ENCODE results near the gene LRP1. TPM values are rescaled to one million over a fixed set of nuclear protein-coding genes. Genes with fewer than 3 reads are reported as not detected.

The LRP1 gene
- total RNA-seq, 2 donors from 2014 or later: 53.5 to 198 TPM

DNA sequence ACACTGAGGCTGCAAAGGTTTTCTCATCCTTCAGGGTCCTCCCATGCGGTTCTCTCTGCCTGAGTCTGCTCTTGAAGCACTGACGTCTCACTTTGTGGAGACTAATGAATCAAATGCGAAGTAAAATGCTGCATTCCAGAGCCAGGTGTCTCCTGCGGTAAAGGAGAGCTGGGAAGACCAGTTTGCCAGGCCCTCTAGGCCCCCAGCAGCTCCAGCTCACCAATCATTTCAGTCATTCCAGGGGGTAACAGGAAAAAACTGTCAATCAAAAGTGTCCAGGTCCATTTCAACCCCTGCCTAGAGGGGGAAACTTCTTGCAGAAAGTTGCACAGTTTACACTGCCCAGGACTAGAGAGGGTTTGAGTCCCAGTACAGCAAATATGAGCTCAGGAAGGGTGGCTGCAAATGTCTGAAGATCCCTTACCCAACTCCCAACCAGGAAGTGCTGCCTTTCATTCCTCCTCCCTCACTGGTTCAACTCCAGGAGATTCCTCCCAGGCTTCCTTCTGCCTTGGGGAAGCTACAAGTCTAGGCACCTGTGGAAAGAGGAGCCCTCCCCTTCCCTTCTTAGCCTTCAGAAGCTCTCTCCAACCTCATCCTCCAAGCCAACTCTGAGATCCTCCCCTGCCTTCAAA lies 85.6 kb downstream of the LRP1 start:
- WGBS: 40% methylated on average over 4 of the region's 4 CpGs
- DNase-seq (ENCODE audit: low spot score): no peak
- Histone ChIP-seq H3K4me1 (replicated peaks) (peaks cover 20% of the 10 kb centered on the region), H3K9me3 (no peaks in the 10 kb centered on the region), H3K27me3 (replicated peaks; ENCODE audit: insufficient read depth) (no peaks in the 10 kb centered on the region), H3K27ac (no peak overlapping the region), H3K36me3 (peaks cover 0 to 5% of the 10 kb centered on the region in 2 donors), H3K4me3 (no peak overlapping the region)
- intact Hi-C loops (cut with DNase I): loop anchor here (1.0 kb wide), 1 partner anchor 25 kb away; no protein-coding TSS in a partner anchor
- TF ChIP-seq POLR2AphosphoS5 (IDR thresholded peaks at IDR 0.05) (no peak), POLR2A (IDR thresholded peaks at IDR 0.05) (no peak)
- TF ChIP-seq, protein P1, sequence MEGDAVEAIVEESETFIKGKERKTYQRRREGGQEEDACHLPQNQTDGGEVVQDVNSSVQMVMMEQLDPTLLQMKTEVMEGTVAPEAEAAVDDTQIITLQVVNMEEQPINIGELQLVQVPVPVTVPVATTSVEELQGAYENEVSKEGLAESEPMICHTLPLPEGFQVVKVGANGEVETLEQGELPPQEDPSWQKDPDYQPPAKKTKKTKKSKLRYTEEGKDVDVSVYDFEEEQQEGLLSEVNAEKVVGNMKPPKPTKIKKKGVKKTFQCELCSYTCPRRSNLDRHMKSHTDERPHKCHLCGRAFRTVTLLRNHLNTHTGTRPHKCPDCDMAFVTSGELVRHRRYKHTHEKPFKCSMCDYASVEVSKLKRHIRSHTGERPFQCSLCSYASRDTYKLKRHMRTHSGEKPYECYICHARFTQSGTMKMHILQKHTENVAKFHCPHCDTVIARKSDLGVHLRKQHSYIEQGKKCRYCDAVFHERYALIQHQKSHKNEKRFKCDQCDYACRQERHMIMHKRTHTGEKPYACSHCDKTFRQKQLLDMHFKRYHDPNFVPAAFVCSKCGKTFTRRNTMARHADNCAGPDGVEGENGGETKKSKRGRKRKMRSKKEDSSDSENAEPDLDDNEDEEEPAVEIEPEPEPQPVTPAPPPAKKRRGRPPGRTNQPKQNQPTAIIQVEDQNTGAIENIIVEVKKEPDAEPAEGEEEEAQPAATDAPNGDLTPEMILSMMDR (IDR thresholded peaks at IDR 0.05): no peak

DNA sequence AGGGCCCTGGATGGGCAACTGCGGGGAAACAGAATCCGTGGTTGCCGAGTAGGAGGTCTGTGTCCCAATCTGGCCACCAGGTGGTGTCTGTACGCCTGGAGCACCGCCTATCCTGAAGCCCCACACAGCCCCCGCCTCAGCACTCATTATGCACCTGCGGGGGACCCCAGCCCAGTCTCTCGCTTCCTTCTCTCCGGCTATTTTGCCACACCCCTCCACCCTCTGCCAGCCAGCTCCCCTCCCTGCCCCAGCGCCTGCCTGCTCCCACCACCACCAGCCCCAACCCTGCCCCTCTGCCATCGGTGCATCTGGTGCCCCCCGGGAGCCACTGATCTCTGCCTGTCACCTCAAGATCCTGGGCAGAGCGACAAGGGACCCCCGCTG lies 86.1 kb downstream of the LRP1 start:
- Histone ChIP-seq H3K27me3 (replicated peaks; ENCODE audit: insufficient read depth) (peaks cover 1% of the 10 kb centered on the region), H3K27ac (no peak overlapping the region), H3K9me3 (no peaks in the 10 kb centered on the region), H3K4me3 (no peak overlapping the region), H3K36me3 (peaks cover 0 to 5% of the 10 kb centered on the region in 2 donors), H3K4me1 (replicated peaks) (peaks cover 20% of the 10 kb centered on the region)
- DNase-seq (ENCODE audit: low spot score): peak; percentile 53
- TF ChIP-seq, protein P1 (IDR thresholded peaks at IDR 0.05): peak in 3 of 4 experiments; percentile 66 to 79 (median 74)
- no peak for TF ChIP-seq POLR2A (IDR thresholded peaks at IDR 0.05)
- 2% methylated on average over 14 of the region's 14 CpGs for WGBS
- intact Hi-C loops (cut with DNase I): loop anchor here (1.0 kb wide), 1 partner anchor 25 kb away; no protein-coding TSS in a partner anchor

- Histone ChIP-seq H3K9me3 (no peaks in the 10 kb centered on the region), H3K36me3 (peaks cover 0 to 5% of the 10 kb centered on the region in 2 donors), H3K27me3 (replicated peaks; ENCODE audit: insufficient read depth) (peaks cover 2% of the 10 kb centered on the region), H3K4me1 (replicated peaks) (peaks cover 20% of the 10 kb centered on the region), H3K27ac (no peak overlapping the region), H3K4me3 (no peak overlapping the region)
- no peak for DNase-seq (ENCODE audit: low spot score)
- WGBS: 30% methylated on average over 11 of the region's 11 CpGs
- TF ChIP-seq POLR2AphosphoS5 (IDR thresholded peaks at IDR 0.05) (no peak), POLR2A (IDR thresholded peaks at IDR 0.05) (no peak)
- TF ChIP-seq, protein P1 (IDR thresholded peaks at IDR 0.05): no peak
- intact Hi-C loops (cut with DNase I): no loop called here
Observed at GRCh38 chr12:57215065-57215464, 86.8 kb downstream of the LRP1 start.

DNA sequence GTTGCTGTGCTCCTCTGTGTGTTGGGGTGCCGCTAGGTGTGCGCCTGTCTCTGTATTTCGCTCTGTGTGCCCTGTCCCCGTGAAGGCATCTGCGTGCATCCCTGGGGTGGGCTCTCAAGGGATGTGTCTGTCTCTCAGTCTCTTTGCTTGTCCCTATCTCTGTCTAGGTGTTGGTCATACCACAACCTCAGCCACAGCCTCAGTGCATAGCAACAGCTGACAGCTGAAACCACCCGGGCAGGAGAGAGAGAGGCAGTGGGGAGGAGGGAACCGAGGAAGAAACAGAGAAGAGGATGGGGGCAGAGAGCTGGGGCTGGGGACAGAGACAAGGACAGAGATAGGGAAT lies 87.4 kb downstream of the LRP1 start:
- H3K4me3 ChIP-seq: no peak overlapping the region

More for the DNA sequence above, 87.4 kb downstream of the LRP1 start:
- H3K9me3 ChIP-seq: no peaks in the 10 kb centered on the region
- no peak for DNase-seq (ENCODE audit: low spot score)
- H3K27ac ChIP-seq: no peak overlapping the region
- H3K4me1 ChIP-seq (replicated peaks): peaks cover 20% of the 10 kb centered on the region
- TF ChIP-seq POLR2AphosphoS5 (IDR thresholded peaks at IDR 0.05) (no peak), POLR2A (IDR thresholded peaks at IDR 0.05) (no peak)
- TF ChIP-seq, protein P1 (IDR thresholded peaks at IDR 0.05): no peak
- peaks cover 0 to 5% of the 10 kb centered on the region in 2 donors for H3K36me3 ChIP-seq
- 25% methylated on average over 7 of the region's 7 CpGs for WGBS
- peaks cover 2% of the 10 kb centered on the region for H3K27me3 ChIP-seq (replicated peaks; ENCODE audit: insufficient read depth)
- intact Hi-C loops (cut with DNase I): no loop called here

All from prostate gland (tissue), 2 donors.